Stimulated activated CD4-positive, alpha-beta T cell treated with anti-CD3 and anti-CD28 coated beads, Interleukin-15, amount 100 ng/mL, for 1 hour (primary cell): Measurements from ENCODE around the gene PTGIS.

Experiments
- DNase-seq, 2 donors: peaks; one replicate each; pipeline ENCODE4 v3.0.0-alpha.2; 2020; ENCODE audit warnings: low read depth in 1 of 2, low spot score in 1 of 2

PTGIS gene

DNA sequence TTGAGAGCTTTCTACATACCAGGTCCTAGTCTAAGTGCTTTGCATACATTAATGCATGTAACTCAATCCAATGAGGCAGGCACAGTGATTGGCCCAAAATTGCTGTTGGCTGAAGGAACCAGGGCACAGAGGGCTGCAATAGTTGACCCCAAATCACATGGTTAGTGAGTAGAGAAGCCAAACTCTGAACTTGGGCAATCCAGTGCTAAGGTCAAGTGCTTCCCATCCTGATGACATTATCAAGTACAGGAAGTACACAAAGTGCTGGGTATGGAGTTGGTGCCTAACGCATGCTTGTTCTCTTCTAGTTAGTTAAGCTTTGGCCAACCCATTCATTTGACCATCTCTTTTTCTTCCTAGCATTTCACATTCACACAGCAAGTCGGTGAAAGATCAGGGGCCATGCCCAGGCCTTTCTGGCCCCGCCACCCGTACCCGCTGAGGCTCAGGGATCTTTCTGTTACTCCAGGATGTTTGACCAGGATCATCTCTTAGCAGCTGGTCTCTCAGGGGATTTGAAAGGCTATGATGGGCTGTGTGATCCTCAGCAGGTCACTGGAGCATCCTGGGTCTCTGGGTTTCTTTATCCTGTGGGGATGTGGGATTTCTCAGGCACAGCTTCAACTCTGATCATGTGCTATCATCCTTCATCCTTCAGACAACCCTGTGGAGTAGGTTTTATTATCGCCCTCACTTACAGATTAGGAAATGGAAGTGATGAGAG lies 92.5 kb downstream of the PTGIS start:
- no peak for DNase-seq

DNA sequence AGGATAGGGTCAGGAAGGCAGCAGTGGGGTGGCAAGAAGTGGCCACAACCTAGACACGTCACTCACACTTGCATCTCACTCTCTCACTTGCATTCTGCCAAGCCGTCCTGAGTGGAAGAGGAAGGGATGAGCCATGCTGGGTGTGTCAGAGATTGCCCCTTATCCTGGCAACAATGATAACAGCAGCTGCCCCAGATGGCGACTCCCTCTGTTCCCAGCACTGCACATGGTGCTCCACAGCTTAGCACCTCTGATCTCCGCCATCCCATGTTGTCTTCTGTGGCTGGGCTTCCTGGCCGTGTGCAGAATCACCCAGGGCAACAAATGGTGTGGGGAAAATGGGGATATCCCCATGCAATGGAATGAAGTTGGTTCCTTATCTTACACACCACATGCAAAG lies 96.5 kb downstream of the PTGIS start:
- no peak for DNase-seq

DNA sequence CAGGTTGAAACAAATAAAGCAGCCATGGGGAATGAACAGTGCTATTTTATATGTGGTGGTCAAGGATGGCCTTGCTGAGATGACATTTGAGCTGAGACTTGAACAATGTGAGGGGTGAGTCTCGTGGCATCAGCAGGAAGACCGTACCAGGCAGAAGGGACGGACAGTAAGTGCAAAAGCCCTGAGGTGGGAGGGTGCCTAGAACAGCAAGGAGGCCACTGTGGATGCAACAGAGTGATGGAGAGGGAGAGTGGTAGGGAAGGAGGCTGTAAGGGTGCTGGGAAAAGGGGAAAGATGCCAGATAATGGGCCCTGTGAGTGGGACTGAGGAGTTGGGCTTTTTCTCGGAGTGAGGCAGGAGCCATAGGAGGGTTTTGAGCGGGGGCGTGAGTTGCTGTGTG lies 97.0 kb downstream of the PTGIS start:
- no peak for DNase-seq

DNA sequence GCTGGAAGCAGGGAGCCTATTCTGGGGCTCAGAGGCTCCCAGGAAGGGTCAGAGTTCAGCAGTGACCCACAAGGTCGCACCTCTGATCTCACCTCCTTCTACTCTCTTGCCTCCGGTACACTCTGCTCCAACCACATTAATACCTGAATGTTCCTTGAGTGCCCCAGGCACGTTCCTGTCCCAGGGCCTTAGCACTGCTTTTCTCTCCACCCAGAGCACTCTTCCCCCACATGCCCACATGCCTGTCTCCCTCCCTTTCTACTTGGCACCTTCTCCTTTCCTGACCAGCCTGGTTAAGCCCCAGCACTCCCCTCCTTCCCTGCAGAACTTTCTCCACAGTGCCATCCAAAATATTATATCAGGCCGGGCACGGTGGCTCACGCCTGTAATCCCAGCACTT lies 98.9 kb downstream of the PTGIS start:
- DNase-seq, result no peak

DNA sequence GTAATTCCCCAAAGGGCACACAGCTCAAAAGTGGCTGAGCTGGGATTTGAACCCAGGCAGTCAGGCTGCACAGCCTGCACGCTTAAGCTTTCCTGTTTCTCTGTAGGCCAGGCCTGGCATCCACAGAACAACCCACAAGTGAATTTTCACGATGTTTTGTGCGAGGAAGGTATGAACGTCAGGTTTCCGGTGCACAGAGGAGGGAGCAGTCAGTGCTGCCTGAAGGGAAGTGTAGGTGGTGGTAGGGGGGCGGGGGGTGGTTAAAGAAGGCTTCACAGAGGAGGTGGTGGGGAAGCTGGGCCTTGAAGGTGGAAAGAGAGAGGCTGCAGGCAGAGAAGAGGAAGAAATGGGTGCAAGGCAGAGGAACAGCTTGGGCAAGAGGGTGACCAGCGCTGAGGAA lies 99.5 kb downstream of the PTGIS start:
- no peak for DNase-seq

DNA sequence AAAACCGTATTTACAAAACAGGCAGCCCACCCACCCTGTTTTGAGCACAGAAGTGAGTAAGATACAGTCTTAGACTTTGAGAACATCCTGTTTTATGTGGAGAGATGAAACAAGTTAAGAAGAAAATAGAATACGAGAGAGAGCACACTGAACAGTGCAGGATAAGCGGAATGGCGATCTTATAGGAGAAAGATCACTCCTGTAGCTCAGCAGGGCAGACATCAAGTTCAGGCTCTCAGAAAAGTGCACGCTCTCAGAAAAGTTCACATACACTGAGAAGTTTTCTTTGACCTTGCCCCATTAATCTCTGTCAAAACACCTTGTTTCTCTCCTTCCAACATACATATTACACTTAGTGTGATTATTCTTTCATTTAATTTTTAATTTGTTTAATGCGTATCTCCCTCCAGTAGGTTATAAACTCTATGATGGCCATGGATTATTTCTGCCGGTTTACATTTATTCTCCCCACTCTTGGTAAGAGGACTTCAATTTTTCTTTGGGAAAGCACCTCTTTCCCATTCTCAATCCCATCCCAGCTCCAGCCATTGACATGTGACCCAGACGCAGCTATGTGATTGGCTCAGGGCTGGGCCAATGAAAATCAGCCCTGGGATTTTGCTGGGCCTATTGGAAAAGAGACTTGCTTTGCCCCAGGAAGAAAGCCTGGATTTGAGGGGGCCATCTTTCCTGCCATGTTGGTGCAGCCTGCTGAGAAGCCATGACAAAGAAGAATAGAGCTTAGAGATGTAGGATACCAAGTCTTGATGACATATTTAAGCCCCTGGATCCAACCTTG lies 101.6 kb downstream of the PTGIS start:
- DNase-seq, result no peak

DNA sequence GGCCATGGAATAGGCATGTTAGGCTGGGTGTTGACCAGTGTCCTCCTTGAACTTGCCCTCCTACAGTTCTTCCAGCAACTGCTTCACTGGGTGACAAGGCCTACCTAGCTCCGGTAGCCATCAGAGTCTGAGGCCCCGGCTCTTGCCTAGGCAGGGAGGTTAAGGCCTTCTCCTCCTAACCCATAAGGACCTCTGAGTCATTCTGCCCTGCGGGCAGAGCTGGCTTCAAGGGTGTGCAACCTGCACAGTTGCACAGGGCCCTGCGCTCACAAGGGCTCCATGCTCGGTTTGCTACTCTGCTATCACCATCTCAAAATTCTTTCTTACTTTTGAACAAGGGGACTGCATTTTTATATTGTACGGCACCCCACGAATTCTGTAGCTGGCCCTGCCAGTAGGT lies 103.4 kb downstream of the PTGIS start:
- no peak for DNase-seq

DNA sequence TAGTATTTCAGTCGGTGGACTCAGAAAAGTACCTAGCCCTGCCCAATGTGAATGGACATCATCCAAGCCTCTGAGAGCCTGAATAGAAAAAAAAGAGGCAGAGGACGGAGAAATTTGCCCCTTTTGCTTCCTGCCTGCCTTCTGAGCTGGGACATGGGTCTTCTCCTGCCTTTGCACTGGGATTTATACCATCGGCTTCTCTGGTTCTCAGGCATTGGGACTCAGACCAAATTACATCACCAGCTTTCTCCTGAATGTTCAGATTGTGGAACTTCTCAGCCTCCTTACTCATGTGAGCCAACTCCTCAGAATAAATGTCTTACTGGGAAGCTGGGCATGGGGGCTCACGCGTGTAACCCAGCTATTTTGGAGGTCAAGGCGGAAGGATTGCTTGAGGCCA lies 105.3 kb downstream of the PTGIS start:
- DNase-seq, result no peak

DNA sequence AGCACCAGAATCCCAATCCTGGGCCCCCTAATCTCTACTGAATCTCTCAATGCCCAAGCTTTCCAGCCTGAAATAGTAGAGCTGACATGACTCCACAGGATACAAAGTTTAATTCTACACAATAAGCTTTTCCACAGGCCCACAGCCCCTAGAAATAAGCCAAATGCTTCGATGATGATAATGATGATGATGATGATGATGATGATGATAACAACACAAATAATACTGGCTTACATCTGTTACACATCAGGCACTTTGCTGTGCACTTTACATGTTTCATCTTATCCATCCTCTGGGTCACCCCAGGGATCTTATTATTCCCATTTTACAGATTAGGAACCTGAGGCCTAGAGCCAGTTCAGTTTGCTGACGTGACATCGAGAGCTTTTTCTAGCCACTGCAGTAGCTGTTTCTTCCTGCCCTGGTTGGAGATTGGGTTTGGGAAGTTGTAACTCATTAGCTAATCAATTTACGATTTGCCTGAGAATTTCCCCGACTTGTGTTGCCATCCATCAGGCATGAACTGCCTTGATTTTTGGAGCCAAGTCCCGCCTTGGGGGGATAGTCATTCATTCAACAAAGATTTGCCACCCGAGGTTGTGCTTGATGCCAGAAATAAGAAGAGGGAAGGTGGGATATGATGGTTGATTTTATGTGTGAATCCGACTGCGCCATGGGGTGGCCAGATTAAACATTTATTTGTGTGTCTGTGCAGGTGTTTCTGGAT lies 105.9 kb downstream of the PTGIS start:
- DNase-seq, result no peak

DNA sequence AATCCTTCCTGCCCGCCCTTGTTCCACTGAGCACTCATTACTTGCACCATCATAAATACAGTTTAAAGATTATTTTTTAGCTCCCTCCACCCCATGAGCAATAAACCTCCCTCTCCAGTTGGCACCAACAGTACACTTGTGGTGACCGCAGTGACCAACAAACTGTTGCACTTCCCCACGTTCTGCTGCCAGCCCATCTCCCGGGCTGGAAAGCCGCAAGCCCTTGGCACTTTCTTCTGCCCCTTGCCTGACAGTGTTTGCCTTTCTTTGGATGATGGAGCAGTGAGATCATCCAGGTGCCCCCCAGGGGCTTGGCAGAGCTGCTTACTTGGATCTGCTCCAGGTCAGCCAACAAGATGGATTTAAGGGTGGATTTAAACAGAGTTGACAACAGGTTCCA lies 107.0 kb downstream of the PTGIS start:
- DNase-seq, result no peak

DNA sequence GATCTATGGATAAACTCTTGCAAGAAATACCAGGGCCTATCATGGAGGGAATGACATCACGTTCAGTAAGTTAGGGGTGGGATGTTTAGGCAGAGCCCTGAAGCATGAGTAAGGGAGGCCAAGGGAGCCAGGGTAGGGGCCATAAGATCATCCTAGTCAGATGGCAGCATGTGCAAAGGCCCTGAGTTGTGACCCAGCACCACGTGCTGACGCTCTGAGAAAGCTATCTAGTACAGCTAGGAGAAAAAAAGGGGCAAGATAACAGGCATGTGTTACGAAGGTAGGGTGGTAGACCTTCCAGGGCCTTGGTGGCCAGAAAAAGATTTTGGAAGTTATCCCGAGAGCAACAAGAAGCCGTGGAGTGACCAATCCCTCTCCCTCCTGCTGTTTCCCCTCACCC lies 107.8 kb downstream of the PTGIS start:
- DNase-seq, result no peak

DNA sequence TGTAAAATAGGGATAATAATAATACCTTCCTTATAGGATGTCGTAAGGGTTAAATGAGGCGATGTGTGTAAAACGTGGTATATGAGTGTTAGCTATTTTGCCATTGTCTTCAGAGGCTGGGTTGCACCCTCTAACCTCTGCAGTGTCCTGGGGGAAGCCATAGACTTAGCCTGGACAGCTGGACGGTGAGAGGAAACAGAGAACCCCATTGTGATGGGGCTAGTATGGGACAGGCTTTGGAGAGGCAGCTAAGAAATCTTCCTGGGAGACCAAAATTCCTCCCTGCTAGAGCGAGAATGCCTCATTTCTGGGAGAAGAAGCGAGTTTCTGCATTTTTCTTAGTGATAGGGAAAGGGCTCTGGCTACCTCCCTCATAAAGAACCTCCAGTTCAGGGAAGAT lies 108.3 kb downstream of the PTGIS start:
- no peak for DNase-seq

DNA sequence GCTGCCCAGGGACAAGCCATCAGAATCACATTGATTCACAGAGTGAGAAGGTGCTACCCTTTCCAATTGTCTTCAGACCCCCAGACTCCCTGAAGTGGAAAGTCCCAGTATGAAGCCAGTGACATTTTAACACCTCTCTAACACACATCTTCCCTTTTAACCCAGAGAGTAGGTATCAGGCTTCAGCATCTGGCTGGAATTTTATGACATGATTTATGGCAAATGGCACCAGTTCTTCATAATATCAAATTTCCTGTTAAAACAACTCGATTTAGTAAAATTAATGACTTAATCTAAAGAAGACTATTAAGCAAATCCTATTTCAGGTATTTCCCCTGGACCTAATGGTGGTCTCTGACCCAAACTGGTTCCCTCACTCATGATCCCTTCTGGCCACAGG lies 110.5 kb downstream of the PTGIS start:
- no peak for DNase-seq

DNA sequence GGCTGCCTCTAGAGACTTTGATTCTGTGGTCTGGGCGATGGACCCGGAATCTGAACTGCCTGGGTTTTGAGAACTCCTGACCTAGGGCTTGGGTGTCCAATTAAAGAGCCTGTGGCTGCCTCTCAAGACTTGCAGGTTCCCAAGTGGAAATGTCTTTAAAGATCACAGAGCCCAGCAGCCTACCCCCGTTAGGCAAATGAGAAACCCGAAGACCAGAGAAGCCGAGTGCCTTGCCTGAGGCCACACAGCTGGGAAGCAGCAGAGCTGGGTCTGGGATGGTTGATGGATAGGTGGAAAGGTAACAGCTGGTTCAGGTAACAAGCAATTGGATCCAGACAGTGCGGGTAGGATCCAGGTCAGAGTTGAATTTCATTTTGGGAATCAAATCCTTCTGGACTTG lies 111.3 kb downstream of the PTGIS start:
- no peak for DNase-seq

DNA sequence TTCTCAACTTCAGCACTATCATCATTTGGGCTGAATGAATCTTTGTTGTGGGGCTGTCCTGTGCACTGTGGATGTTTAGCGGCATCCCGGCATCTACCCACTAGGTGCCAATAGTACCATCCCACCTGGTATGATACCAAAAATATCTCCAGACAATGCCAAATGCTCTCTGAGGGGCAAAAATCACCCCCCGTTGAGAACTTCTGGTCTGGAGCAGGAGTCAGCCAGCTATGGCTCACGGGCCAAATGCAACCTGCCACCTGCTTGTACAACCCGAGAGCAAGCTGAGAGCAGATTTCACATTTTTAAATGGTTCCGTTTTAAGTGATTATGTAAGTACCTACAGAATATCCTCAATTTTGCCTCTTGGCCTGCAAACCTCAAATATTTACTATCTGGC lies 112.2 kb downstream of the PTGIS start:
- no peak for DNase-seq
